HG03280 (cell line): Measurements from ENCODE around the gene TMPRSS11A.
A peak's percentile ranks its signal among the peaks of the same experiment; 100 is the strongest.

ENCODE experiments used
- ATAC-seq: cut with Tn5 transposase; IDR thresholded peaks from one replicate; pipeline ENCODE4 v1.9.1; 2021; ENCODE audit warnings: mild to moderate bottlenecking, moderate library complexity; ENCODE audit not compliant: unreplicated experiment

The TMPRSS11A gene

GRCh38 chr4:67874986-67875385 is 88.3 kb downstream of the TMPRSS11A start:
- ATAC-seq: no peak

- ATAC-seq: no peak
Measured at GRCh38 chr4:67873116-67873515, 90.2 kb downstream of the TMPRSS11A start.

- ATAC-seq: peak; percentile 86
Measured at GRCh38 chr4:67871867-67872266, 91.4 kb downstream of the TMPRSS11A start.

- no peak for ATAC-seq
Measured at GRCh38 chr4:67869580-67870190, 93.6 kb downstream of the TMPRSS11A start.

- no peak for ATAC-seq
Measured at GRCh38 chr4:67861513-67861912, 101.8 kb downstream of the TMPRSS11A start.
